ENCODE measurements around the gene FCRL3. TPM values are rescaled to one million over a fixed set of nuclear protein-coding genes. Genes with fewer than 3 reads are reported as not detected.
"Not testable (repeated sequence)": the region's sequence is repeated elsewhere in the genome, so short reads cannot be mapped to it uniquely, and the experiment has no call there.

Gene FCRL3
- not detected in 2 replicates for total RNA-seq
- long read RNA-seq: 0 reads

GRCh38 chr1:157700732-157701131 is at the start of gene FCRL3:
Gene FCRL3 (minus strand): TSS chr1:157700769. CDS start chr1:157700489, 280 bp downstream.
- H3K36me3 Mint-ChIP-seq (ENCODE audit: insufficient read depth): no peaks in the 10 kb centered on the region
- no peak within 1 kb of the TSS for H3K4me3 Mint-ChIP-seq (ENCODE audit: low read depth)
- DNase-seq (ENCODE audit: low spot score, unreplicated experiment): no peak
- peaks cover 13% of the 10 kb centered on the region for H3K27me3 Mint-ChIP-seq
- TF ChIP-seq CTCF (IDR thresholded peaks at IDR 0.05; ENCODE audit: unreplicated experiment): no peak
- H3K4me1 Mint-ChIP-seq (ENCODE audit: low read depth): no peaks in the 10 kb centered on the region
- H3K9me3 Mint-ChIP-seq (ENCODE audit: low read depth): no peaks in the 10 kb centered on the region
- H3K27ac Mint-ChIP-seq: no peak within 1 kb of the TSS

- no peak for DNase-seq (ENCODE audit: low spot score, unreplicated experiment)
- TF ChIP-seq CTCF (IDR thresholded peaks at IDR 0.05; ENCODE audit: unreplicated experiment): no peak
- H3K36me3 Mint-ChIP-seq (ENCODE audit: insufficient read depth): no peaks in the 10 kb centered on the region
- no peak overlapping the region for H3K4me3 Mint-ChIP-seq (ENCODE audit: low read depth)
- H3K27ac Mint-ChIP-seq: no peak overlapping the region
- no peaks in the 10 kb centered on the region for H3K4me1 Mint-ChIP-seq (ENCODE audit: low read depth)
- H3K9me3 Mint-ChIP-seq (ENCODE audit: low read depth): no peaks in the 10 kb centered on the region
- no peaks in the 10 kb centered on the region for H3K27me3 Mint-ChIP-seq
These were observed 47.8 kb upstream of the FCRL3 start for GRCh38 chr1:157748262-157748817.

- no peak for TF ChIP-seq CTCF (IDR thresholded peaks at IDR 0.05; ENCODE audit: unreplicated experiment)
These were observed 38.8 kb upstream of the FCRL3 start for GRCh38 chr1:157739229-157739901.

GRCh38 chr1:157735991-157736390 is 35.4 kb upstream of the FCRL3 start:
- H3K36me3 Mint-ChIP-seq (ENCODE audit: insufficient read depth); H3K4me3 Mint-ChIP-seq (ENCODE audit: low read depth); H3K4me1 Mint-ChIP-seq (ENCODE audit: low read depth); H3K27me3 Mint-ChIP-seq; H3K9me3 Mint-ChIP-seq (ENCODE audit: low read depth); DNase-seq (ENCODE audit: low spot score, unreplicated experiment); H3K27ac Mint-ChIP-seq: not testable (repeated sequence)

More at GRCh38 chr1:157739229-157739901, 38.8 kb upstream of the FCRL3 start:
- no peak for DNase-seq (ENCODE audit: low spot score, unreplicated experiment)
- no peak overlapping the region for H3K4me3 Mint-ChIP-seq (ENCODE audit: low read depth)
- no peaks in the 10 kb centered on the region for H3K36me3 Mint-ChIP-seq (ENCODE audit: insufficient read depth)
- no peaks in the 10 kb centered on the region for H3K9me3 Mint-ChIP-seq (ENCODE audit: low read depth)
- H3K27me3 Mint-ChIP-seq: no peaks in the 10 kb centered on the region
- H3K4me1 Mint-ChIP-seq (ENCODE audit: low read depth): no peaks in the 10 kb centered on the region
- H3K27ac Mint-ChIP-seq: peak overlapping the region; percentile 33

GRCh38 chr1:157734321-157734720 is 33.8 kb upstream of the FCRL3 start:
- H3K4me3 Mint-ChIP-seq (ENCODE audit: low read depth): no peak overlapping the region
- DNase-seq (ENCODE audit: low spot score, unreplicated experiment): no peak
- no peak overlapping the region for H3K27ac Mint-ChIP-seq

More at GRCh38 chr1:157734321-157734720, 33.8 kb upstream of the FCRL3 start:
- no peaks in the 10 kb centered on the region for H3K36me3 Mint-ChIP-seq (ENCODE audit: insufficient read depth)
- no peaks in the 10 kb centered on the region for H3K27me3 Mint-ChIP-seq
- no peak for TF ChIP-seq CTCF (IDR thresholded peaks at IDR 0.05; ENCODE audit: unreplicated experiment)
- no peaks in the 10 kb centered on the region for H3K9me3 Mint-ChIP-seq (ENCODE audit: low read depth)
- H3K4me1 Mint-ChIP-seq (ENCODE audit: low read depth): no peaks in the 10 kb centered on the region
